ENCODE data around the gene IL24. TPM values are rescaled to one million over a fixed set of nuclear protein-coding genes. Genes with fewer than 3 reads are reported as not detected.

Gene IL24
- total and polyA plus RNA-seq, 3 donors from 2014 or later = not detected

DNA sequence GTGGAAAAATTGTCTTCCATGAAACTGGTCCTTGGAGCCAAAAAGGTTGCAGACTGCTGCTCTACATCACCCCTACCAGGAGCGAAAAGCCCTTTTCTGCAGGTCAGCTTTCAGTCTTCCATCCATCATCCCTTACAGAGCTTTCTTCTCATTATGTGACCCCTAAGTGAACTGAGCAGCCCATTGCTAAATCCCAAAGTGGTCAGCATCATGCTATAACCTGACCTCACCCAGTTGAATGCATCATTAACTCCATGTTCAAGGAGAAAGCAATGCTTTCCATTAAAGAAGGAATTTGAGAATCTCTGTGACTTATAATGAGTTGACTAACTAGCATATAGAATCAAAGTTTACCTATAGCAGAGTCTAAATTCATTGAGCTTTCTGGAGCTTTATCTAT is 10.4 kb upstream of the IL24 start:
- intact Hi-C loops (cut with DNase I; ENCODE audit: low total_unique reads) = no loop called here
- DNase-seq = no peak
- no peaks in the 10 kb centered on the region for H3K27me3 ChIP-seq
- H3K36me3 ChIP-seq (ENCODE audit: low read depth, missing control alignments) = no peaks in the 10 kb centered on the region
- H3K9me3 ChIP-seq = no peaks in the 10 kb centered on the region
- H3K4me3 ChIP-seq = no peak overlapping the region
- WGBS, 2 donors = 88 to 100% methylated on average over 1 of the region's 1 CpG
- no peaks in the 10 kb centered on the region for H3K4me1 ChIP-seq
- TF ChIP-seq POLR2A (IDR thresholded peaks at IDR 0.05) = no peak
- TF ChIP-seq, protein P1, sequence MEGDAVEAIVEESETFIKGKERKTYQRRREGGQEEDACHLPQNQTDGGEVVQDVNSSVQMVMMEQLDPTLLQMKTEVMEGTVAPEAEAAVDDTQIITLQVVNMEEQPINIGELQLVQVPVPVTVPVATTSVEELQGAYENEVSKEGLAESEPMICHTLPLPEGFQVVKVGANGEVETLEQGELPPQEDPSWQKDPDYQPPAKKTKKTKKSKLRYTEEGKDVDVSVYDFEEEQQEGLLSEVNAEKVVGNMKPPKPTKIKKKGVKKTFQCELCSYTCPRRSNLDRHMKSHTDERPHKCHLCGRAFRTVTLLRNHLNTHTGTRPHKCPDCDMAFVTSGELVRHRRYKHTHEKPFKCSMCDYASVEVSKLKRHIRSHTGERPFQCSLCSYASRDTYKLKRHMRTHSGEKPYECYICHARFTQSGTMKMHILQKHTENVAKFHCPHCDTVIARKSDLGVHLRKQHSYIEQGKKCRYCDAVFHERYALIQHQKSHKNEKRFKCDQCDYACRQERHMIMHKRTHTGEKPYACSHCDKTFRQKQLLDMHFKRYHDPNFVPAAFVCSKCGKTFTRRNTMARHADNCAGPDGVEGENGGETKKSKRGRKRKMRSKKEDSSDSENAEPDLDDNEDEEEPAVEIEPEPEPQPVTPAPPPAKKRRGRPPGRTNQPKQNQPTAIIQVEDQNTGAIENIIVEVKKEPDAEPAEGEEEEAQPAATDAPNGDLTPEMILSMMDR (IDR thresholded peaks at IDR 0.05) = no peak
- no peak overlapping the region for H3K27ac ChIP-seq

DNA sequence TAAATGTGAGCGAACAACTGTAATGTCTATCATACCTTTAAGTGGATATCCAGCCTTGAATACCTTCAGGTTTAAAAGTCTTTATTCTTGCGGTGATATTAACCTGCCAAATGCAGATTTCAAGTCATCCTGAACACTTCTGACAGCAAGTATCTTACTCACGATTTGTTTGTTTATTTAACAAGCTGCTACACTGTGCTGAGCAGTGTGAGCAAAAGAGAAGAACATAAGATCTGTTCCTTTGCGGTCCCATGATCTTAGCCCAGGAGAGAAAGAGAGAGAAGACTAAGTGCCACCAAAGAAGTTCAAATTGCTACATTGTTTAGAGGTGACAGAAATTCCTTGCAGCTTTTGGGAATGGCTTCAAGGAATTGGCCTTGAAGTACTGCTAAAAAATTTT is 9.5 kb upstream of the IL24 start:
- WGBS, 2 donors = 67 to 68% methylated on average over 4 of the region's 4 CpGs
- TF ChIP-seq POLR2A (IDR thresholded peaks at IDR 0.05) = no peak
- TF ChIP-seq, protein P1 (IDR thresholded peaks at IDR 0.05) = no peak
- Histone ChIP-seq H3K4me3 (no peak overlapping the region), H3K9me3 (no peaks in the 10 kb centered on the region), H3K27ac (no peak overlapping the region), H3K36me3 (ENCODE audit: low read depth, missing control alignments) (no peaks in the 10 kb centered on the region), H3K4me1 (no peaks in the 10 kb centered on the region), H3K27me3 (no peaks in the 10 kb centered on the region)
- intact Hi-C loops (cut with DNase I; ENCODE audit: low total_unique reads) = no loop called here
- no peak for DNase-seq

DNA sequence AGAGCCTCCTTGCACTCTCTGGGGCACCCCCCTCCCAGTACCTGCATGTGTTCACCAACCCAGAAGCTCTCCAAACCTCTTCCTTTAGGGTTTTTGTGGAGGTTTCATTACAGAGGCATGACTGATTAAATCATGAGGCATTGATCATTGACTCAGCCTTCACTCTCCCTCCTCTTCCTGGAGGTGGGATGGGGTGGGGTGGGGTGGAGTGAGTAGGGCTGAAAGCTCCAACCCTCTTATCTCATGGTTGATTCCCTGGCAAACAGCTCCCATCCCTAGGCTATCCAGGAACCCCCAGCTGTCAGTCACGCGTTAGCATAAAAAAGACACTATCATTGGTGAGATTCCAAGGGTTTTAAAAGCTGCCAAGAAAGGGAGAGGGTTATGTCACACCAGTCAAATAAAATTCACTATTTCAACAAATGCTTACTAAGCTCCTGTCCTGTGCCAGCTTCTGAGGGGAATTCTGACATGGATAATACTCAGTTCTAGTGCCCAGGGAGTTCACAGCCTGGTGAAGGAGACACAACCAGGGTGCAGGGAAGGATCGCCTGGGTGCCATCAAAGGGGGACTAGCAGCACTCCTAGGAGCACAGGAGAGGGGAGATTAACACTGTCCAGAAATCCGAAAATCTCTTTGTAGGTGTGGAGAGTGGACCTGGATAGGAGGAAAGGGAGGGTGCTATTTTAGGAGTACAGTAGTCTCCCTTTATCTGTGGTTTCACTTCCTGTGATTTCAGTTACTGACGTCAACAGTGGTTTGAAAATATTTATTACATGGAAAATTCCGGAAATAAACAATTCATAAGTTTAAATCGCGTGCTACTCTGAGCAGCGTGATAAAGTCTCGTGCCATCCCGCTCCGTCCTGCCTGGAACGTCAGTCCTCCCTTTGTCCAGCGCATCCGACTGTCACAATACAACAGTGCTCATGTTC is 6.8 kb upstream of the IL24 start:
- WGBS, 2 donors = 72 to 77% methylated on average over 15 of the region's 15 CpGs
- Histone ChIP-seq H3K4me1 (no peaks in the 10 kb centered on the region), H3K9me3 (no peaks in the 10 kb centered on the region), H3K27ac (no peak overlapping the region), H3K36me3 (ENCODE audit: low read depth, missing control alignments) (no peaks in the 10 kb centered on the region), H3K27me3 (no peaks in the 10 kb centered on the region), H3K4me3 (no peak overlapping the region)
- TF ChIP-seq, protein P1 (IDR thresholded peaks at IDR 0.05) = no peak
- no peak for TF ChIP-seq POLR2A (IDR thresholded peaks at IDR 0.05)
- intact Hi-C loops (cut with DNase I; ENCODE audit: low total_unique reads) = no loop called here
- no peak for DNase-seq

- intact Hi-C loops (cut with DNase I; ENCODE audit: low total_unique reads) = no loop called here
- H3K36me3 ChIP-seq (ENCODE audit: low read depth, missing control alignments) = no peaks in the 10 kb centered on the region
- H3K9me3 ChIP-seq = no peaks in the 10 kb centered on the region
- DNase-seq = no peak
- no peak overlapping the region for H3K4me3 ChIP-seq
- H3K4me1 ChIP-seq = no peaks in the 10 kb centered on the region
- H3K27me3 ChIP-seq = no peaks in the 10 kb centered on the region
- no peak overlapping the region for H3K27ac ChIP-seq
- 87 to 94% methylated on average over 1 of the region's 1 CpG for WGBS, 2 donors
- TF ChIP-seq, protein P1 (IDR thresholded peaks at IDR 0.05) = no peak
- no peak for TF ChIP-seq POLR2A (IDR thresholded peaks at IDR 0.05)
Measured at GRCh38 chr1:206891412-206891811, 5.8 kb upstream of the IL24 start.

Data from testis (tissue), 3 donors.